Measurements from ENCODE around the gene NF2.

The NF2 gene

DNA sequence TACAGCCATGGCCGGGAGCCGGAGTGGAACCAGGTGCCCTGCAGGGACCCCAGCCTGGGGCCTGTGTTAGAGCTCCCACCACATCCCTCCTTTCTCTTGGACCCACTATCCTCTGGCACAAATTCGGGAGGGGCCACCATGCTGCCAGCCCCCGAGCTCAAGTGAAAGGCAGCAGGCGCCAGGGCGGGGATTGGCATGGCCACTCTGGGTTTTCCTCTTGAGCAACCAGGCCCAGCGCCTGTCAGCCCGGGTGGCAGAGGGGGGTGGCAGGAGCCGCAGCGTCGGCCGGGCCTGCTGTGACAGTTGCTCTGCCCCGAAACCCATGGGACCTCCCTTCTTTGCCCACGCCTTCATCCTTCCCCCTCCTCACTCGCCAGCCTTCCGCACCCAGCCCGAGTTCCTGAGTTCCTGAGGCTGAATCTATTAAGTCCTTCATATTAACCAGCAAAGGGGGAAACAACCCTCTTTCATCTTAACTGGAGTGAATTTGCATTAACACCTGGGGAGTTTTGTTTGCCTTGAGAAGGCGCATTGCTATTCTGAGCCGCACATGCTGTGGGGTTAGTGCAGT, 99.6 kb downstream of the NF2 start:
- no peak for DNase-seq (ENCODE audit: low read depth)

DNA sequence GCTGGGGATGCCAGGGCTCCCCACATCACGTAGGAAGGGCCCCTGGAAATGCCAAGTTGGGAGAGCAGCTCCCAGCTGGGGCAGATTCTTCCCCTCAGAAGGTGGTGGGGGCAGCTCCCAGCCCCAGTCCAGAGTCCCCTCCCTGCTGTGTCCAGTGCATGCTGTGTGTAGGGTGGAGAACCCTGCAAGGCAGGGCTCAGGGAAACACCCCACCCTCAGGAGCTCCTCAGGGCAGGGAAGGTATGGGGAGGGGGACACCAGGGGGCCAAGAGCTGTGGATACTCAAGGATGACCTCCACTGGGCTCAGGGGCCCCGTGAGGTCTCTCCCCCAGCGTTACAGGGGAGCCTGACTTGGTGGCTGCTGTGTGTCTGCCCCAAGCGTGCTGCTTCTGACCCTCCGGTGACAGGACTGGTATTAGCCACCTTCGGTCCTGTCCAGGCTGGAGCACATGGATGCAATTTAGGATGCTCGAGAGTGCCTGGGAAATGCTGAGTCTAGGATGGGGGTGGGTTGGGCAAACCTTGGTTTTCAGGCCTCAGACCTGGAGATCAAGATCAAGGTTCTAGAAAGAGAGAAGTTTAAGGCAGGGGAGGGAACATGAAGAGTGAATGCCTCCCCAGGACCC, 100.2 kb downstream of the NF2 start:
- DNase-seq (ENCODE audit: low read depth) = no peak

DNA sequence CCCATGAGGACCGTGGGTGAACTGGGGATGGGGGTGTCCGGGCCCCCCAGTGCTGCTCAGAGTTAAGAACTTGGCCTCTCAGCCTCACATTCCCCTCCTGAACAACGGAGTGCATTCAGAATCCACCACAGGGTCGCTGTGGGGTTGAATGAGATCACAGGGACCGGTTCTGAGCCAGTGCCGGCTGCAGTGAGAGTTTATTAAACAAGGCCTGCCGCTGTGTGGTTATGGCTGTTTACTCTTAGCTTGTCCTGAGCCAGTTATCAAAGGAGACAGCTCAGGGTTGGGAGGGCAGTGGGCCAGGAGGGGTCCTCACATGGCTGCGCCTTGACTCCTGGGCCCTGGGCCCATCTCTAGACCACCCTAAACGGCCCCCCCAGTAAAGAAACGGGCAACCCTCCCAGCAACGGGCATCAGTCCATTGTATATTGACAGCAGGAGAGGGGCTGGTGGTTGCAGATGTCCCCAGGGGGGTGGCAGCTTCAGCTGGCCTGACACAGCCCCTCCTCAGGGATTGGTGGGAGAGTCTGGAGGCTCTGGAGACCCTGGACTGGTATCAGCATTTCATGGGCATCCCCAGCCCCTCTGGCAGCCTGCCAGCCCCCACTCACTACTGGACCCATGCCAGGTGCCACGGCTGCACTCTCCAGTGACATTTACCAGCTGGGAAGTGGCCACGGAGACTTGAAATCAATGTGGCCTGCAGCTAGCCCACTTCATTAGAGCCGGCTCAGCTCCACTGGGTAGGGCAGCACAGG, 101.3 kb downstream of the NF2 start:
- DNase-seq (ENCODE audit: low read depth) = no peak

DNA sequence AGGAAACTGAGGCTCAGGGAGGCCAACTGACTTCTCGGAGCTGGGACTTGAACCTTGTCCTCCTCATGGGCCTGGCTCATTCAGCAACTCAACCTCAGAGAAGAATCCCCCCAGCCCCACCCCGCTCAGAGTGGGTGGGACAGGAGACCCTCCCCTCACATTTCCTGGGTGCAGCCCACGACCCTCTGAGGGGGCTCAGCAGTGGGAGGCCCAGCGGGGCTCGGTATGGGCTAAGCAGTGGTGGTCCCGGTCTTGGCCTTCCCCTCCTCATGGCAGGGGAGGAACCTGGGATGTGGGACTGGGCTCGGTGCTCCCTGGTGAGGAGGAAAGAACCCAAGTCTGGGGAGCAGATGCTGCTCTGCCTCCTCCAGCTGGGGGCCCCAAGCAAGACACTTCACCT, 102.2 kb downstream of the NF2 start:
- no peak for DNase-seq (ENCODE audit: low read depth)

DNA sequence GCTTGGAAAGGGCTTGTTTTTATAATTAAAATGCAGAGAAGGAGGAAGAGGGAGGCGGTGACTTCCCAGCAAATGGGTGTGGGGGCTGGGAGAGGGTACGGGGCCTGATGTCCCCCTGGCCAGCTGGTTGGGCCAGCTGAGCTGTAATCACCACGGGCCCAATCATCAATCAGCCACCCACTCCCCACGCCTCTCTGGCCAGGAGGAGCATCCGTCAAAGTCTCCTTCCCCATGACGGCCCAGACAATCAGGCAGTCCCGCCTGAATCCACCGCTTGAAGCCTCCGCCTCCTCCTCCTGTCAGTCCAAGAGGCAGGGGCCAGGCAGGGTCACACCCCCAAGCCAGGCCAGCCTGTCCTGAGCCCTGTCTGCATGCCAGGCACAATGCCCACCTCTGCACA, 103.1 kb downstream of the NF2 start:
- no peak for DNase-seq (ENCODE audit: low read depth)

DNA sequence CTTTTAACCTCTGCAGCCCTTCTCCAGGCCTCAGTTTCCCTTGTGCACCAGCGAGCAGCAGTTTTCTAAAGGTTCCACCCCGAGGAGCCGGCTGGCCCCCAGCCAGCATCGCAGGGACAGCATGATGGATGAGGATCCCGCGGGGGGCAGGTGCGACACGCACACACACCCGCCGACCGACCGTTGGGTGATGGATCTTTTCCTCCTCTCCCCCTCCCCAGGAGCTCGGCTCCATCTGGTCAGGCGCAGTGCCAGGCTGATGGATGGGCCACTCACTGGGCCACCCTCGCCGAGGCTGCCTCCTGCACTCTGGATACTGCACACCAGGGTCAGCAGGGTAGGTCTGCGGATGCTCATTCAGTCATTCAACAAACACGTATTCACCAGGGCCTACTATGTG, 103.6 kb downstream of the NF2 start:
- DNase-seq (ENCODE audit: low read depth) = no peak

DNA sequence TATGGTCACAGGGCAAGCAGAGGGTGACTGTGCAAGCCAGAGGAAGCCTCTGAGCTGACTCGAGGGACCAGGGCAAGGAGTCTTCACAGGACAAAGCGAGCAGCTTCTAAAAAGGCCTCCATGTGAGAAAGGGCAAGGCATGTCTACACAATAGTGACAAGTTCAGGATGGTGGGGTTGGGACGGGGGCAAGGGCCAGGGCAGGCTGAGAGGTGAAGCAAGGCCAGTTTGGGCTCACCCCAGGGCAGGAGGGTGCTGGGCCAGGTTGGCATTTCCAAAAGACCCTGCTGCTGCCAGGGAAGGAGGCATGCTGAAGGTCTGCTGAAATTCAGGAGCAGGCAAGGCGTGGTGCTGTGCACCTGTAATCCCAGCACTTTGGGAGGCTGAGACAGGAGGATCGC, 104.0 kb downstream of the NF2 start:
- no peak for DNase-seq (ENCODE audit: low read depth)

DNA sequence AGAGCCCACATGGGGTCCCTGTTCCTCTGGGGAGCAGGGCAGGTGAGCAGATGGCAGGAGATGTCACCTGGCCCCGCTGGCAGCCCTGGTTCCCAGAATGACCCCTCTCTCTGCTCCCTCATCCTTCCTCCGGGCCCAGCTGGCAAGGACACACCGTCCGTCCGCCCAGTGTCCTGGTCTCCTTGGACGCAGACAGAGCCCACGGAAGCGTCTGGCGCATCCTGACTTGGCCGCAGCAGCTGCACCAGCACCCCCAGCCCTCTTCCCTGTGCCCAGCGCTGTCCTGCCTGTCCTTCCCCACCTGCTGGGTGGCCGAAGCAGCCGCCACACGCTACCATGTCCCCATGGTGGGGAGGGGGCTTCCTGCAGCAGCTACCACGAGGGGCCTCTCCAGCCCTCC, 106.8 kb downstream of the NF2 start:
- DNase-seq (ENCODE audit: low read depth) = no peak

DNA sequence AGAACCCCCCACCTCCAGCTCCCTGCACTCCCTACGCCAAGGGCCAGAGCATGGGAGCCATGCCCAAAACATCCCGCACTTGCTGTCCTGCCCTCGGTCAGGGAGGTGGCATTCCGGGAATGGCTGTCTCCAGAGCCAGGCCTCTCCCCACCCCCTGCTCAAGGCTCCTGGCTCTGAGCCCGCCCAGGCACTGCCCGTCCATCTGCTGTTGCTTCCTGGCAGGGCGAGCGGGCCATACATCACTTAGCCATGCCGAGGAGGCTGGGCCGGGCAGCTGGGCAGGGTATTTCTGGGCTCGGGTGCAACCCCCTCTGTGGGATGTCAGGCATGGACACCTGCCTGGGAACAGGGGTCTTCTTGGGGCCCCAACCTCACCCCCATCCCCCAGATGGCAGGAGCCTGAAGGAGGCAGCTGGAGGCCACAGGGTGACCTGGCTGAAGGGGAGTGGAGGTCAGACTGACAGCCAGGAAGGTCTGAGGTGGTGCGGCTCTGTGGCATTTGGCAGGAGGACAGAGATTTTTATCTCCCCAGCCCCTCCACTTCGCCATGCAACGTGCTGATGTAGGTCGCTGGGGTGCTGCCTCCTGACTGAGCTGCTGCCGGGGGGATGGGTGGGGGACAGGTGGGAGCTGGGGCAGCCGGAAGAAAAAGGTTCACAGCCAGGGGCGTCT, 107.6 kb downstream of the NF2 start:
- DNase-seq (ENCODE audit: low read depth) = no peak

DNA sequence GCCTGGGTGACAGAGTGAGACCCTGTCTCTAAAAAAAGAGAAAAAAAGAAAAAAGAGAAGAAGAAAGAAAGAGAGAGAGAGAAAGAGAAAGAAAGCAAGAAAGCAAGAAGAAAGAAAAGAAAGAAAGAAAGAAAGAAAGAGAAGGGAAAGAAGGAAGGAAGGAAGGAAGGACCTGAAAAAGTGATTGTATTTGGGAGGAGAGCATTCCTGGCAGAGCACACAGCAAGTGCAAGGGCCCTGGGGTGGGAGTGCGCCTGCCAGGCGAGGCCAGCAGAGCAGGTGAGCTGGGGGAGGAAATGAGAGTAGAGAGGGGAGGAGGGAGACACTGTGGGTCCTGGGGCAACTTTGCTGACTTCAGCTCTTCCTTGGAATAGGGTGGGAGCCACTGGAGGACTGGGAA, 108.7 kb downstream of the NF2 start:
- DNase-seq (ENCODE audit: low read depth) = no peak

DNA sequence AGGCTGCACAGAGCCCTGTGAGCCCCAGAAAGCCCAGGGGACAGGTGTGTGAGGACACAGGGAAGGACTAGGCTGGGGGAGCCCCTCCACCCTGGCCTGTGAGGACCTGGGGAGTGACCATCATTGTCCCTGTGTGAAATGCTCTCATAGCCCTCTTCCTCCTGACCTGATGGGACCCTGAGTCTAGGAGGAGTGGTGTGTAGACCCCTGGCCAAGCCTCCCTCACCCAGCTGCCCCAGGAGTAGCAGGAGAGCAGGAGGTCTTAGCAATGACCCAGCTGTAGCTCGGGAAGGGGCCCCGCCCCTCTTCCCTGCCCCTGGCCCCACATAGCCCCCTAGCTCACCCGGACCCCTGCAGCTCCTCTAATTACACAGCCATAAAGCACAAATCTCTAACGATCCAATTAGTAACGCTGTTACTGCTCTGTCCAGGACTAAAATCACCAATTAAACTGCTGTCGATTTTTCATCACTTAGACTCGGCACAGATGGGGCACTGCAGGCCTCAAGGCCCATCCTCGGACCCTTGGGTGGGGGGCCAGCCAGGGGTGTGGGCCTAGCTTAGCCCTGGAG, 109.8 kb downstream of the NF2 start:
- DNase-seq (ENCODE audit: low read depth) = no peak

DNA sequence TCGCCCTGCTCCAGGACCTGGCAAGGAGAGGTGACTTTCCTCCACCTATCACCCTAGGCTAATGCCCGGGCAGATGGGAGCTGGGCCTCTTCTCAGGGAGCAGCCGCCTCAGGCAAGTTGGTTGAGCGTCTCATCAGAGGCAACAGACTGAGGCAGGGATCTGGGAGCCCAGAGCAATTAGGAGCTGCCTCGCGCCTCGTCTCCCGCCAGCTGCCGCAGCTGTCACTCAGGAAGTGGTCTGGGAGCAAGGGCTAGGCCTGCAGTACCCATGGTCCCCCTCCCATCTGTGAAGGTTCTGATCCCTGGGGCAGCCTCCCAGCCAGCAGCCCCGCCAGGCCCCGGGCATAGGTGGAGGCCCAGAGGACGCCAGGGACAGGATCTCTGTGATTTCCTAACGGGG, 111.8 kb downstream of the NF2 start:
- DNase-seq (ENCODE audit: low read depth) = no peak

DNA sequence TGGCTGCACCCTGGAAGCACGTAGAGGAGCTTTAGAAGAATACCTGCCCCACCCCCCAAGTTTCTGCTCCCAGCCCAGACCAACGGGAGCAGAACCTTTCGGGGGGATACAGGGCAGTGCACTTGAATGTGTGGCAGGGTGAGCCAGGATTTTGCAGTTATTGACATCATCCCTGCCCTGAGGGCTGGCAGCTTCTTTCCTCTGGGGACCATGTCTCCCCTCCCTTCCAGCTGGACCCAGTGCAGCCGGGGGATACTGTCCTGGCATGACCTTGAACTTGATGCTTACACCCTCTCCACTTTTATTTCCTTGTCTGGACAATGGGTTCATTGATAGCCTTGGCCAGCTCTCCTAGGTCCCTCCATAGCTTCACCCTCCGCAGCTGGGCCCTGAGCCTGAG, 112.3 kb downstream of the NF2 start:
- DNase-seq (ENCODE audit: low read depth) = no peak

DNA sequence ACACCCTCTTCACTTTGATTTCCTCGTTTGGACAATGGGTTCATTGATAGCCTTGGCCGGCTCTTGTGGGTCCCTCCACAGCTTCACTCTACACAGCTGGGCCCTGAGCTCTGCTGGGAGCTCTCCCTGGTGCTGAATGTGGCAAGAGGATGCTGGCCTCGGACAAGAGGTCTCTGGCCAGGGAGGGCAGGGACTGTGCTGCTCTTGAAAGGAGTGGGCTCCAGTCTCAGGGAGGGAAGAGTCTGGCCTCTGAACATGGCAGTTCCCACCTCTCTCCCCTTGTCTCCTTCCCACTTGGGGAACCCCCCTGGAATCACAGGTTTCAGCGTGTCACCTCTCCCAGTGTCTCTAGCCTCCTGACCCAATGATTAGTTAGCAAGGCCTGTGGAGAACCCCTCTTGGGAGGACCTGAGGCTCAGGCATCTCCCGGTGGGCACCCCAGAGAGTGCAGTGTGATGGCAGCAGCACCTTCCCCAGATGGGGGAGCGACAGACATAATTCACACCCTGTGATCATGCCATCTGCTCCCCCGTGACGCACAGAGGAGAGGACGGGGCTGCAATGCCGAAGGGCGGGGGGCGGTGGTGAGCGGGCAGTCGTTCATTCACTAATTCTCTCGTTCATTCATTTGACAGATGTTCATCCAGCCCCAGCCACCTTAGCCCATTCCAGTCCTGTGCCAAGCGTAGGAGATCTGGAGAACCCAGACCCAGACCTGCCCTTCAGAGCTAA, 113.5 kb downstream of the NF2 start:
- DNase-seq (ENCODE audit: low read depth) = no peak

DNA sequence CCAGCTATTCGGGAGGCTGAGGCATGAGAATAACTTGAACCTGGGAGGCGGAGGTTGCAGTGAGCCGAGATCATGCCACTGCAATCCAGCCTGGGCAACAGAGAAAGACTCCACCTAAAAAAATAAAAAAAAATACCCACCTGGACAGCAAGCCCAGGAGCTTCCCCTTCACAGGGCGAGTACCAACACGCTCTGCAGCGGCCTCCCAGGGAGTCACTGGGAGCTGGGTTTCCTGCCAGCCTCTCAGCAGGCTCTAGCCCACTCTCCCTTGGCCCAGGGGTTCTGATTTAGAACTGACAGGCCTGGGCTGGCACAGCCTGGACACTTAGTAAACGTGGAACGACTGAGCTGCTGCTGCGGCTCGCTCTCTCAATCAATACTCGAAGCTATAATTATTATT, 114.4 kb downstream of the NF2 start:
- no peak for DNase-seq (ENCODE audit: low read depth)

DNA sequence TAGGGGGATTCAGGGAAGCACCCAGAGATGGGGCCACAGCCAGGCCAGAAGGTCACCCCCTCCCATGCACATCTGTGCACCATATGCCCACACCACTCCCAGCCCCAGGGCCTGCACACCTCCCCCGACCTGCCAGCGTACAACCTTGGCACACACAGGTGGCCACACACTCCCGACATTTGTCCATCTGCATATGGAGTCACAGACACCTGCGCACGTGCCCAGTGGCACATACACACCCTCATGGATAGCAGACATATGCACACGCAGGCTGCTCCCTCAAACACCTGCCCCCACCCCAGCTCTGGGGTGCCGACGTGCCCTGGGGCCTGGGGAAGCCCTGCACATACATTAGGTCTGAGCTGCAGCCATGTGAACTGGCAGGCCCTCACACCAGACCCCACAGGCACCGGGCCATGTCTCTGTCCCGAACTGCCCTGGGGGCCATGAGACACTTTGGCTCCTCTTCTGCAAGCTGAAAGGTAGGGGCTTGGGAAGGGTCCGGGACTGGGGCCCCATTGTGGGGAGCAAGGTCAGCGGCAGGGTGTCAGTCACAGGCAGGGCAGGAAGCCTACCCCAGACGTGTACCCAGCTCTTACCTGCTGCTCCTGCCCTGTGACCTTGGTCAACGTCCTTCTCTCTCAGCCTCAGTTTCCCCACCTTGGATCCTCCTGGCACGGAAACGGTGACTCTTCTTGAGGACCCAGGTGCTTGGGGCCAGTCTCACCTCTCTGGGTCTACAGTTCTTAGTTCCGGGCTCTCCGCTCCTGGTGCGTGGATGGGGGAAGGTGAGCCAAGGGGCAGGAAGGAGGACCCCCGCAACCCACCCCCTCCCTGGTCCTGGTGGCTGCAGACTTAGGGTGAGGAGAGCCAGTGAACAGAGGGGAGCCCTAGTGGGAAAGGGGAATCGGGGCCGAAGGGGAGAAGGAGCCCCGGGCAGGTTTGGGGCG, 115.8 kb downstream of the NF2 start:
- DNase-seq (ENCODE audit: low read depth) = no peak

DNA sequence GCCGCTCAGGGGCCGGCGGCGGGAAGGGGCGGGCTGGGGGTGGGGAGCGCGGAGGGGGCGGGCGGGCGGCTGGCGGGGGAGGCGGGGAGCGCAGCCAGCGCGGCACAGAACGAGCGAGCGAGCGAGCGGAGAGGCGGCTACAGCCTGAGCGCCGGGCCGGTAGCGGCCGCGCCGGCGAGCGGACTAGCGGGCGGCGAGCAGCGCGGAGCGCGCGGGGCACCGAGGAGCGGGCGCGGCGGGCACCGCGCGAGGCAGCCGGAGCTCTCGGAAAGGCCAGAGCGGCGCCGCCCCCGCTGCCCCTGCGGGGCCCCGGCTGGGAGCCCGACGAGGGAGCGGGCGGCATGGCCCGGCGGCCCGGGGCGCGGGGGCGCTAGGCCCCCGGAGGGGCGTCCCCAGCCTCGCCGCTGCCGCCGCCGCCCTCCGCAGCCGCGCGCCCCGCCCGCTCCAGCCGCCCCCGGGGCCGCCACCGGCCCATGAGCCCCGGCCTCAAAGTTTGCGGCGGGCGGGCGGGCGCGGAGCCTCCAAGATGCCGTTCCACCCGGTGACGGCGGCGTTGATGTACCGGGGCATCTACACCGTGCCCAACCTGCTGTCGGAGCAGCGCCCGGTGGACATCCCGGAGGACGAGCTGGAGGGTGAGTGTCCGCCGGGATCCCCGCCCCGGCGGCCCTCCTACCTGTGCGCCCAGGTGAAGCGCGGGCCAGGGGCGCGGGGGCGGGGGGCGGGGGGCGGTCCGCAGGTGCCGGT, 116.6 kb downstream of the NF2 start, which contains the start of gene CABP7:
Gene CABP7, plus strand, starts transcription at position 105 of the 747 bp plus-strand sequence. Its CDS starts 422 bp downstream, at position 527.
- no peak for DNase-seq (ENCODE audit: low read depth)

DNA sequence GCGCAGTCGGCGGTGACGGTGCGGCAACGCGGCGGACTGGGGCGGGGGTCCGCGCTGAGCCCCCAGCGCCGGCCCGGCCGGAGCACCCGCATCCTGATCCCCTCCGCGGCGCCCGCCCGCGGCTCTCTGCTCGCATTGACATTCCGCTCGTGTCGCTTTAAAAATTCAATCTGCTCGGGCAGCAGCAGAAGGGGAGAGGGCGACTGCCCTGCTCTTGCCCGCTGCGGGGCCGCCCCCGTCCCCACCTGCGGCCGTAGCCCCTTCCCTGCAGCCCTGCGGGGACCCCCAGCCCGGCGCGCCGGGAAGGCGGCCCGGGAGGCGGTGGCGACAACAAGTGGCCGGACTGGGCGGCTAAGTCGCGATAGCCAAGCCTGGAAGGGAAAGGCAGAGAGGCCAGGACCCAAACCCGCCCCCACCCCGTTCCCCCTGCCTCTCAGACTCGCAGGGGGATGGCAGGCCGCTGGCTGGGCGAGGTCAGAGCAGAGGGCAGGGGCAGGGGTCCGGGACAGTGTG, 117.4 kb downstream of the NF2 start:
- DNase-seq (ENCODE audit: low read depth) = no peak

DNA sequence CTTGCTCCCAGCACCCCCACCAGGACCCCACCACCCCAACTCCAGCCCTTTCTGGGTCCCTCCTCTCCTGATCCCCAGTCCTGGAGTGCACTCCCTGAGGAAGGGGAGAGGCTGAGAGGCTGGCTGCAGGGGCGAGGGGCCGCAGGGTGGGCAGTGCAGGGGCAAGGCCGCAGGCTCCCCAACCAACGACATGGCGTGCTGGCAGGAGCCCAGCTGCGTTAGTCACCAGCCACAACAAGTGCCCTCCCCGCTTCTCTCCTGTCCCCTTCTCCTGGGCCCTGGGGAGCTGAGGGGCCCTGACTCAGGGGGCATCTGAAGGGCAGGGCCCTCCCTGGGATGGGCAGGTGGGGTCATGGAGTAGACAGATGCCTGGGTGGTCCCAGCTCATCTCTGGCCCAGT, 118.7 kb downstream of the NF2 start:
- no peak for DNase-seq (ENCODE audit: low read depth)

DNA sequence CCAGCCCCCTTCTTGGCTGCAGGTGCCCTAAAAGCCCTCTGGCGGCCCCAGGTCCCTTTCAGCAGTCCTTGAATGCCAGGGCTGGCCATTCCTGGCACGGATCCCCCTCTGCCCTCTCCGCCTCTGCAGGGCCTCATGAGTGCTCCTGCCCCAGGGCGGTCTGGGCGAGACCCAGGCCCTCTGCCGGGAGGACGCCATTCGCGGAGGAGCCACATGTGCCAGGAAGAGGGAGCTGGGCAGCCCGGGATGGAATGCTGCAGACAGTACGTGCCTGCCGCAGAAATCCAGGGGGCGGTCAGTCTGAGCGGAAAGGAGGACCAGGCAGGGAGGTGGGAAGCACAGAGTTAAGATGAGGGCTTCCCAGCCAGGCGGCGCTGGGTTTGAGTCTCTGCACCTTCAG, 119.2 kb downstream of the NF2 start:
- no peak for DNase-seq (ENCODE audit: low read depth)

All from stimulated activated CD8-positive, alpha-beta memory T cell treated with anti-CD3 and anti-CD28 coated beads, Interleukin-15, amount 100 ng/mL, for 1 hour (primary cell).